Right lobe of liver (tissue), 6 donors: ENCODE results near the gene IRX6. TPM values are rescaled to one million over a fixed set of nuclear protein-coding genes. Genes with fewer than 3 reads are reported as not detected.

Experiments used
- ATAC-seq, 4 donors: fragments of 200-7000 bp; cut with Tn5 transposase; one replicate each; pipeline ENCODE4 v1.9.1; 2020; ENCODE audit warnings: mild to moderate bottlenecking in 4 of 4, moderate library complexity in 4 of 4
- DNase-seq, 3 donors: peaks; one replicate each; pipeline ENCODE4 v3.0.0-alpha.2; 2020
- H3K27ac ChIP-seq, 3 donors: fragments of 200-600 bp; one replicate each; pipeline ENCODE4 v1.8.0; 2022
- H3K27me3 ChIP-seq, 2 donors: fragments of 200-600 bp; one replicate each; pipeline ENCODE4 v1.8.0; 2022
- H3K36me3 ChIP-seq, 4 donors: fragments of 200-600 bp; sonication (generic) in 1 of 4; one replicate each; pipeline versions ENCODE4 v1.5.1 to v1.8.0; 2017 to 2022; ENCODE audit warnings: control low read depth in 1 of 4
- H3K4me1 ChIP-seq, 4 donors: fragments of 200-600 bp; sonication (generic) in 1 of 4; one replicate each; pipeline versions ENCODE4 v1.5.1 to v1.8.0; 2017 to 2022; ENCODE audit warnings: control low read depth in 1 of 4
- H3K4me3 ChIP-seq, 3 donors: fragments of 200-600 bp; one replicate each; pipeline ENCODE4 v1.8.0; 2022
- H3K9me3 ChIP-seq, 4 donors: fragments of 200-600 bp; sonication (generic) in 1 of 4; one replicate each; pipeline versions ENCODE4 v1.5.1 to v1.8.0; 2017 to 2022; ENCODE audit warnings: control low read depth in 1 of 4
- CTCF ChIP-seq, 4 donors: fragments of 200-600 bp in 3 of 4; fragments of 450-650 bp in 1 of 4; IDR thresholded peaks; one replicate each; pipeline versions ENCODE4 v1.5.1 to v1.8.0; 2016 to 2022; ENCODE audit warnings: antibody characterized with exemption in 4 of 4, mild to moderate bottlenecking in 2 of 4
- POLR2A ChIP-seq: fragments of 450-650 bp; IDR thresholded peaks from one replicate; pipeline ENCODE4 v1.6.1; 2017; ENCODE audit warnings: antibody characterized with exemption, mild to moderate bottlenecking
- WGBS: methylation state at CpG from one replicate; pipeline ENCODE4 v1.1.6; 2018; ENCODE audit warnings: low coverage, low lambda C conversion rate; ENCODE audit not compliant: insufficient coverage; ENCODE audit errors: missing lambda C conversion rate; 5-methylcytosine and 5-hydroxymethylcytosine counted together
- intact Hi-C, 2 donors: fragments of 100-400 bp; cut with DNase I; formaldehyde crosslinking; loops; one replicate each; pipeline versions ENCODE4 v1.11.2 to v1.14.1; 2022
- total RNA-seq, 6 experiments: library from RNA; depleted of rRNA in 2 of 6; stranded (reverse); fragments of >200 nt in 2 of 6; fragmentation: NEBNext Ultra II Directional in 3 of 6; extraction: Animal tissue kit (Norgen Biotek cat#: 25700) in 3 of 6; gene quantifications; one replicate each; pipeline versions ENCODE4 v1.1.0 to v1.2.4, GENCODE V29; 2016 to 2023
- donor health status: DM: no; HTN: yes; CAD: no.
- donor health status: DM: no; HTN: no; CAD: no.
- donor health status: DM: no; HTN: no; CAD: no.
- donor health status: DM: no; HTN: yes; CAD: no.
- donor health status: DM: no; HTN: yes; CAD: no.

The IRX6 gene
- total RNA-seq, 6 experiments from 2014 or later, result not detected

DNA sequence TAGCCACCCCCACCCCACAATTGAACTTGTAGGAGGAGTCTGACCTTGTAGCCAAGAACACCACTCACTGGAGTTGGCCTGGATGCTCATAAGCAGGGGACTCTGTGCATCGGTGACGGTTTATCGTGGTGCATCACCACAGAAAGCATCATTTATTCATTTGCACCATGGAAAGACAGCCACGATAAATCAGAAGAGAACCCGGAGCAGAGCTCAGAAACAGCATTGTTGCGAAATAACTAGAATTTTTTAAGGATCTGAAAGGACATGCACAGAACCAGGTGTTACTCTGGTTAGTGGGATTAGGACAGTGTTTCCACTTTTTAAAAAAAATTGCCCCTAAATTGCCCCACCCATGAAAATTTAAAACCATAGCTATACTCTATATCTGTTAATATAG is 44.4 kb upstream of the IRX6 start:
- intact Hi-C loops, result no loop called here
- TF ChIP-seq CTCF (IDR thresholded peaks at IDR 0.05), result no peak
- TF ChIP-seq POLR2A, result no peak
- Histone ChIP-seq H3K4me1 (peaks cover 0 to 10% (median 0%) of the 10 kb centered on the region in 4 donors), H3K36me3 (no peaks in the 10 kb centered on the region), H3K27ac (no peak overlapping the region), H3K27me3 (no peaks in the 10 kb centered on the region), H3K4me3 (no peak overlapping the region), H3K9me3 (no peaks in the 10 kb centered on the region)
- DNase-seq, result no peak
- WGBS, result 59% methylated on average over 6 of the region's 6 CpGs
- ATAC-seq, result no peak

DNA sequence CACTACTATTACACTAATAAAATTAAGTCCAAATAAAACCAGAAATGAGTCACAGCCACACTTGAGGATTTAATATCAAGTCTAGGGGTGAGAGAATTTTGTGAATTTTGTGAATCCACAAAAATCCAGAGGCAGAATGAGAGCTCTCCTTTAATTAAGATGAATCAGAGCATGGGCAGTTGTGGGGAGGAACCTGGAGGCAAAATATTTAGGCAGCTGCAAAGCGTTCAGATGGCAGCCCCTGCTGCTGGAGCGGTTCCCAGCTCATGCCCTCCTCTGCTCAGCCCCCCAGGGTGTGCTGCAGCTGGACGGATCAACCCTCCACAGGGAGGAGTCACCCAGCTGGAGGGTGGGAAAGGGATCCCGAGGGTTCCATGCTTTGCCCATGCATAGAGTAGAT is 43.4 kb upstream of the IRX6 start:
- H3K36me3 ChIP-seq, result no peaks in the 10 kb centered on the region
- no peaks in the 10 kb centered on the region for H3K9me3 ChIP-seq
- no peaks in the 10 kb centered on the region for H3K27me3 ChIP-seq
- intact Hi-C loops, result no loop called here
- DNase-seq (no peak), ATAC-seq (no peak)
- WGBS, result no CpG with 5 or more reads among the region's 4 CpGs
- no peak overlapping the region for H3K4me3 ChIP-seq
- TF ChIP-seq POLR2A (no peak), CTCF (IDR thresholded peaks at IDR 0.05) (no peak)
- peaks cover 0 to 10% (median 0%) of the 10 kb centered on the region in 4 donors for H3K4me1 ChIP-seq
- no peak overlapping the region for H3K27ac ChIP-seq

DNA sequence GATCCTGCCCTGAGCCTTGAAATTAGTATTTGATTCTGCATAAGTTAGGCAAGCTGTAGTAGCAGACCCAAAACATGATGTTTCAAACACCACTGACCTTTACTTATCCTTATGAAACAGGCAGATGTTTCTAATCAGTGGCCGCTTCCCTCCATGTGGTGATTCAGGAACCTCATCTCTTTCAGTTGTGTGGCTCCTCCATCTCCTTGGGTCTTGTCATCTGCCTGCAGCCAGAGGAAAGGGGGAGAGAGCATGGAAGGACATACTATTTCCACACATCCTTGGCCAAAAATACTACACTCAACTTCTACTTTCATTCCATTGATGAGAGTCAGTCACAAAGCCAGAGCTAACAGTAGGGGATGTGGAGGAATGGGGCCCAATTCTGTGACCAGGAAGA is 41.6 kb upstream of the IRX6 start:
- H3K27ac ChIP-seq, result no peak overlapping the region
- DNase-seq, result no peak
- intact Hi-C loops, result no loop called here
- no peaks in the 10 kb centered on the region for H3K9me3 ChIP-seq
- peaks cover 0 to 10% (median 0%) of the 10 kb centered on the region in 4 donors for H3K4me1 ChIP-seq
- WGBS, result 31% methylated on average over 1 of the region's 1 CpG
- ATAC-seq, result no peak
- H3K36me3 ChIP-seq, result no peaks in the 10 kb centered on the region
- H3K4me3 ChIP-seq, result no peak overlapping the region
- H3K27me3 ChIP-seq, result no peaks in the 10 kb centered on the region
- TF ChIP-seq CTCF (IDR thresholded peaks at IDR 0.05) (no peak), POLR2A (no peak)

DNA sequence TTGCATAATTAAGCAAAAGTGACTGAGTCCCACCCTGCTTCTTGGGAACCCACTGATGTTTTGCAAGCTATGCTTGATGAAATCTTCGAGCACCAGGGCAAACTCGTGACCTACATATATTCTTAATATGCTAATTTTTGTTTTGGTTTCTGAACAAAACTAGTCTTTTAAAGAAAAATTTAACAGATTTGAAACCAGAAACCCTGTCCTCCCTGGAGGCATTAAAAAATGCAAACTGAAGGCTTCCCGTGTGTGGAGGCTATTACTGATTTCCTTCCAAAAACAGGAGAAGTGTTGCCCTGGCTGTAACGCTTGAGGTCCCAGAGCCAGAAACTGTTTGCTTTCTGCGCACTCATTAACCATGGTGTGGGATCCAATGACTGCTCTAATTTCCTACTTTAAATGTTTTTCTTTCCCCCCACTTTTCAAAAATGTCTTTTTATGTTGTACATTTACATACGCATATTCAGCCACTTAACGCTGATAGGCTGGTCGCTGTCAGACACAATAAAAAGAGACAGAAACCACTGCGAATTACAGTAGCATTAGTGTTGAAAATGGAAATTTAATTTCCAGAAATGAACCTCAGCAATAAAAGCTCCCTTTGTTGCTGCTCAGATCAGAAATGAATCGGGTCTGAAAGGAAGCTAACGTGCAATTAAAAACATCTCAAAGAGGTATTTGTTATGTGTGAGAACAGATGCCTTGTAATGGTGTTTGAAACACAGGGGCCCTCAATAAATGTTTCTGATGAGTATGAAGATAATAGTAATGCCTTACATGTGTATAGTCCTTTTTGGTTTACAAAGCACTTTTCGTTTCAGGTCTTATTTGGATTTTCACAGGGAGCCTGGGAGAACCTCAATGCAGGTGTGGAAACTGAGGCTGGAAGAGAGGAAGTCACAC is 39.9 kb upstream of the IRX6 start:
- Histone ChIP-seq H3K9me3 (peaks cover 0 to 3% (median 0%) of the 10 kb centered on the region in 4 donors), H3K27me3 (no peaks in the 10 kb centered on the region), H3K27ac (no peak overlapping the region), H3K36me3 (no peaks in the 10 kb centered on the region), H3K4me1 (peaks cover 0 to 10% (median 0%) of the 10 kb centered on the region in 4 donors), H3K4me3 (no peak overlapping the region)
- ATAC-seq (peak in 3 of 4 donors; percentile 47 to 62 (median 49)), DNase-seq (no peak)
- intact Hi-C loops, result no loop called here
- TF ChIP-seq POLR2A (no peak), CTCF (IDR thresholded peaks at IDR 0.05) (no peak)
- WGBS, result 39% methylated on average over 12 of the region's 12 CpGs
